ENCODE measurements around the gene MCF2L2. TPM values are rescaled to one million over a fixed set of nuclear protein-coding genes. Genes with fewer than 3 reads are reported as not detected.

The MCF2L2 gene
- polyA plus RNA-seq, 1 donor from 2014 or later, result 9.3 TPM

- H3K9ac ChIP-seq (ENCODE audit: low read length), result no peak overlapping the region
- no peaks in the 10 kb centered on the region for H3F3A ChIP-seq (ENCODE audit: insufficient read depth, low read length, poor library complexity, severe bottlenecking)
- no peaks in the 10 kb centered on the region for H3K9me2 ChIP-seq (ENCODE audit: insufficient read depth, low read length)
- H3K79me2 ChIP-seq (replicated peaks; ENCODE audit: insufficient read depth, low read length), result no peaks in the 10 kb centered on the region
- H2AFZ ChIP-seq (ENCODE audit: low read depth, low read length), result no peak overlapping the region
- H4K20me1 ChIP-seq (ENCODE audit: insufficient read depth), result no peaks in the 10 kb centered on the region
- H3K4me2 ChIP-seq (ENCODE audit: low read length), result no peak overlapping the region
- TF ChIP-seq RAD21 (conservative IDR thresholded peaks at IDR 0.05), result no peak
- TF ChIP-seq TAF1 (IDR thresholded peaks at IDR 0.05; ENCODE audit: low read depth), result no peak
- no peak for TF ChIP-seq CTCF (IDR thresholded peaks at IDR 0.05; ENCODE audit: poor library complexity, severe bottlenecking)
- TF ChIP-seq EP300 (conservative IDR thresholded peaks at IDR 0.05; ENCODE audit: poor library complexity, severe bottlenecking), result no peak
- H3K36me3 ChIP-seq (ENCODE audit: insufficient read depth, low read length), result no peaks in the 10 kb centered on the region
- no peaks in the 10 kb centered on the region for H3K27me3 ChIP-seq (ENCODE audit: insufficient read depth, low read depth, low read length)
- H3K27ac ChIP-seq (ENCODE audit: low read length), result no peak overlapping the region
- H3K4me3 ChIP-seq (ENCODE audit: low read length), result no peak overlapping the region
- no peaks in the 10 kb centered on the region for H3K9me3 ChIP-seq (ENCODE audit: low read length)
Measured at GRCh38 chr3:183211352-183211751, 217.1 kb downstream of the MCF2L2 start.

GRCh38 chr3:183210862-183211341 is 217.5 kb downstream of the MCF2L2 start:
- H2AFZ ChIP-seq (ENCODE audit: low read depth, low read length), result no peak overlapping the region
- H3K79me2 ChIP-seq (replicated peaks; ENCODE audit: insufficient read depth, low read length), result no peaks in the 10 kb centered on the region
- H3K4me3 ChIP-seq (ENCODE audit: low read length), result no peak overlapping the region
- TF ChIP-seq SMC3 (conservative IDR thresholded peaks at IDR 0.05; ENCODE audit: poor library complexity) (no peak), POLR2AphosphoS5 (IDR thresholded peaks at IDR 0.05) (no peak), TAF1 (IDR thresholded peaks at IDR 0.05; ENCODE audit: low read depth) (no peak)
- H3F3A ChIP-seq (ENCODE audit: insufficient read depth, low read length, poor library complexity, severe bottlenecking), result no peaks in the 10 kb centered on the region
- H4K20me1 ChIP-seq (ENCODE audit: insufficient read depth), result no peaks in the 10 kb centered on the region
- H3K9me3 ChIP-seq (ENCODE audit: low read length), result no peaks in the 10 kb centered on the region
- H3K9me2 ChIP-seq (ENCODE audit: insufficient read depth, low read length), result no peaks in the 10 kb centered on the region
- no peak overlapping the region for H3K4me2 ChIP-seq (ENCODE audit: low read length)
- H3K27me3 ChIP-seq (ENCODE audit: insufficient read depth, low read depth, low read length), result no peaks in the 10 kb centered on the region
- H3K9ac ChIP-seq (ENCODE audit: low read length), result no peak overlapping the region
- no peaks in the 10 kb centered on the region for H3K36me3 ChIP-seq (ENCODE audit: insufficient read depth, low read length)
- no peak overlapping the region for H3K27ac ChIP-seq (ENCODE audit: low read length)

DNA sequence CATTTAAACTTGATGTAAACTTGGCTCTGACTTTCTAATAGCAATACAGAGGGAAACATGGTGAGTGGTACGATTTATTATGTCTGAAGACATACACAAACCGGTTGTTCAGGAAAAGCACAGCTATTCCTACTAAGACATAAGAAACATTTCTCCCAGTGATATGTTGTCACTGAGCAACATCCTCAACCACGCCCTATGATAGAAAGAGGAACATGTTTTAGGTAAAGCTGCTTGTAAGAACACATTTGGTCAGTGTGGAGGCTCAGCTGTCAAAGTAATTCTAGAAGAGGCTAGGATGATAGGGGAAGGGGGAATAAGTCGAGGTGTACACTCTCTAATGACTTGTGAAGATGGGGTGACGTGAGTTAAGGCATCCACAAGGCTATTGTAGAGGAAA is 218.1 kb downstream of the MCF2L2 start:
- no peaks in the 10 kb centered on the region for H4K20me1 ChIP-seq (ENCODE audit: insufficient read depth)
- H3K9me3 ChIP-seq (ENCODE audit: low read length), result no peaks in the 10 kb centered on the region

More for the DNA sequence above, 218.1 kb downstream of the MCF2L2 start:
- H3K27me3 ChIP-seq (ENCODE audit: insufficient read depth, low read depth, low read length), result no peaks in the 10 kb centered on the region
- H3K79me2 ChIP-seq (replicated peaks; ENCODE audit: insufficient read depth, low read length), result no peaks in the 10 kb centered on the region
- H3K27ac ChIP-seq (ENCODE audit: low read length), result no peak overlapping the region
- H3K9me2 ChIP-seq (ENCODE audit: insufficient read depth, low read length), result no peaks in the 10 kb centered on the region
- TF ChIP-seq POLR2AphosphoS5 (IDR thresholded peaks at IDR 0.05), result no peak
- TF ChIP-seq TAF1 (IDR thresholded peaks at IDR 0.05; ENCODE audit: low read depth), result no peak
- no peak for TF ChIP-seq MXI1 (conservative IDR thresholded peaks at IDR 0.05; ENCODE audit: poor library complexity, severe bottlenecking)
- TF ChIP-seq CTCF (IDR thresholded peaks at IDR 0.05; ENCODE audit: poor library complexity, severe bottlenecking), result no peak
- TF ChIP-seq RAD21 (conservative IDR thresholded peaks at IDR 0.05), result no peak
- TF ChIP-seq SMC3 (conservative IDR thresholded peaks at IDR 0.05; ENCODE audit: poor library complexity), result no peak
- TF ChIP-seq EP300 (conservative IDR thresholded peaks at IDR 0.05; ENCODE audit: poor library complexity, severe bottlenecking), result no peak
- no peak for TF ChIP-seq EZH2 (IDR thresholded peaks at IDR 0.05; ENCODE audit: borderline replicate concordance, insufficient read depth, low read length, poor library complexity, severe bottlenecking)
- TF ChIP-seq, protein P1, sequence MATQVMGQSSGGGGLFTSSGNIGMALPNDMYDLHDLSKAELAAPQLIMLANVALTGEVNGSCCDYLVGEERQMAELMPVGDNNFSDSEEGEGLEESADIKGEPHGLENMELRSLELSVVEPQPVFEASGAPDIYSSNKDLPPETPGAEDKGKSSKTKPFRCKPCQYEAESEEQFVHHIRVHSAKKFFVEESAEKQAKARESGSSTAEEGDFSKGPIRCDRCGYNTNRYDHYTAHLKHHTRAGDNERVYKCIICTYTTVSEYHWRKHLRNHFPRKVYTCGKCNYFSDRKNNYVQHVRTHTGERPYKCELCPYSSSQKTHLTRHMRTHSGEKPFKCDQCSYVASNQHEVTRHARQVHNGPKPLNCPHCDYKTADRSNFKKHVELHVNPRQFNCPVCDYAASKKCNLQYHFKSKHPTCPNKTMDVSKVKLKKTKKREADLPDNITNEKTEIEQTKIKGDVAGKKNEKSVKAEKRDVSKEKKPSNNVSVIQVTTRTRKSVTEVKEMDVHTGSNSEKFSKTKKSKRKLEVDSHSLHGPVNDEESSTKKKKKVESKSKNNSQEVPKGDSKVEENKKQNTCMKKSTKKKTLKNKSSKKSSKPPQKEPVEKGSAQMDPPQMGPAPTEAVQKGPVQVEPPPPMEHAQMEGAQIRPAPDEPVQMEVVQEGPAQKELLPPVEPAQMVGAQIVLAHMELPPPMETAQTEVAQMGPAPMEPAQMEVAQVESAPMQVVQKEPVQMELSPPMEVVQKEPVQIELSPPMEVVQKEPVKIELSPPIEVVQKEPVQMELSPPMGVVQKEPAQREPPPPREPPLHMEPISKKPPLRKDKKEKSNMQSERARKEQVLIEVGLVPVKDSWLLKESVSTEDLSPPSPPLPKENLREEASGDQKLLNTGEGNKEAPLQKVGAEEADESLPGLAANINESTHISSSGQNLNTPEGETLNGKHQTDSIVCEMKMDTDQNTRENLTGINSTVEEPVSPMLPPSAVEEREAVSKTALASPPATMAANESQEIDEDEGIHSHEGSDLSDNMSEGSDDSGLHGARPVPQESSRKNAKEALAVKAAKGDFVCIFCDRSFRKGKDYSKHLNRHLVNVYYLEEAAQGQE (IDR thresholded peaks at IDR 0.05; ENCODE audit: borderline replicate concordance), result no peak
- H3K36me3 ChIP-seq (ENCODE audit: insufficient read depth, low read length), result no peaks in the 10 kb centered on the region
- H3F3A ChIP-seq (ENCODE audit: insufficient read depth, low read length, poor library complexity, severe bottlenecking), result no peaks in the 10 kb centered on the region
- H3K4me2 ChIP-seq (ENCODE audit: low read length), result no peak overlapping the region
- H3K9ac ChIP-seq (ENCODE audit: low read length), result no peak overlapping the region
- H2AFZ ChIP-seq (ENCODE audit: low read depth, low read length), result no peak overlapping the region
- no peak overlapping the region for H3K4me3 ChIP-seq (ENCODE audit: low read length)
